GM19239 (cell line): ENCODE results near the gene CRHR2.
A peak's percentile ranks its signal among the peaks of the same experiment; 100 is the strongest.

ENCODE experiments used
- DNase-seq: peaks from one replicate; pipeline ENCODE4 v3.0.0; 2011; ENCODE audit warnings: low spot score; ENCODE audit not compliant: insufficient read length
- FAIRE-seq: peaks from 2 replicates; lab custom pipeline; 2011; peaks lifted over from hg19 to GRCh38; lab: Jason Lieb, UNC

Gene CRHR2

DNA sequence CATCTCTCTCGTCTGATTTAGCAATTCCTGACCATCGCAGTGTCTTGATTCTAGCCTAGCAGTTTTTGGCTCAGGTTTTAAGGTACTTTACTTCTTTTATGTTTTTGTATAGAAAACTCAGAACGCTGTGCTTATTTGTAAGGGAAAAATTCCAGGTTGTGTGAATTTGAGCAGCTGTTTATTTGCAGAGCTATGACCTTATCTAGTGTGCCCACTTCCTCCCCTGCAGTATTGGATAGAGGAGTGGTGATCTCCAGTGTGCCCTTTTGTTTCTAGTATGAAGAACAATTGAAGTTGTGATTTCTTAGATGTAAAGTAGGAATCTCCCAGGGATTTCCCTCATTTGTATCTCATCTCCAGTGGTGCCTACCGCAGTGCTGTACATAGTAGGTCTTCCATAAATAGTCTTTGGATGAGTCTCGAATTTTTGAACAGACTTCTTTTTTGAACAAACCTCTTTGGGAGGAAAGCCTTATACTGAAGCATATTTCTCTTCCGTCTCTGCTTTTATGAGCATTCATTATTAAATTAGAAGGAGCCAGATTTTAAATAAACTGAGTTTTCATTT, 47.5 kb downstream of the CRHR2 start:
- DNase-seq (no peak), FAIRE-seq (no peak)

DNA sequence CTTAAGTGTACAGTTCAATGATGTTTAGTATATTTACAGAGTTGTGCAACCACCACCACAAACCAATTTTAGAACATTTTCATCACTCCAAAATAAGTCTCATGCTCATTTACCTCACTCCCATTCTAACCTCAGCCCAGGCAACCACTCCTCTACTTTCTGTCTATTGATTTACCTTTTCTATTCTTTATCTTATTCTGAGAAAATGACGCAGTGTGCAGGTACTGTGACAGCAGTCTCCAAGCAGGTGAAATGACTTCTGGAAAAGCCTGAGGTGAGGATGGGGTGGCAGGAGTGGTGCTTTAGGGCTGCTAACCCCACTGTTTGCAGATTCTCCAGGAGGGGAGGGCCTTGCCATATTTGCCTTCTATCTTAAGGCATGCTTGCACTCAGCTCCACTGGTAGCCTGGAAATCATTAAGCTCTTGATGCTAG, 48.0 kb downstream of the CRHR2 start:
- FAIRE-seq (no peak), DNase-seq (no peak)

- no peak for DNase-seq
- no peak for FAIRE-seq
Observed at GRCh38 chr7:30633223-30633622, 49.0 kb downstream of the CRHR2 start.

GRCh38 chr7:30630986-30631385, 51.3 kb downstream of the CRHR2 start:
- FAIRE-seq (peak; percentile 52), DNase-seq (no peak)

GRCh38 chr7:30627026-30627425, 55.2 kb downstream of the CRHR2 start:
- DNase-seq (no peak), FAIRE-seq (no peak)

DNA sequence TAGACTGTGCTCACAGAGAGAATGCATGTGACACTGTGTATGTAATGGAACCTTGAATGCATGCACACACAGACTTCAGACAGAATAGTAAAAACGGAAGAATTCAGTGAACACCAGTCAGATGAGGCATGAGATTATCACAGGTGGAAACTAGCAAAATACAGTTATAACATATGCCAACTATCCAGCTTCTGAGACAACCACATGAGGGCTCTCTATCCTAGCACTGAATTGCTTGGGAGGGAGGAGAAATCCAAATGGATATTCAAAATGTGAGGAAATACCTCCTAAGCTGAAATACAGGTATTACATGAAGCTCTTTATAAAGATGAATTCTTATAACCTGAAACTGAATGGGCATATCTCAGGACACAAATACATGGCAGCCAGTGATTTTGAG, 57.0 kb downstream of the CRHR2 start:
- no peak for DNase-seq
- no peak for FAIRE-seq

GRCh38 chr7:30618961-30619360, 63.3 kb downstream of the CRHR2 start:
- FAIRE-seq: no peak
- no peak for DNase-seq

GRCh38 chr7:30618080-30618676, 64.1 kb downstream of the CRHR2 start:
- DNase-seq: no peak
- FAIRE-seq: no peak

DNA sequence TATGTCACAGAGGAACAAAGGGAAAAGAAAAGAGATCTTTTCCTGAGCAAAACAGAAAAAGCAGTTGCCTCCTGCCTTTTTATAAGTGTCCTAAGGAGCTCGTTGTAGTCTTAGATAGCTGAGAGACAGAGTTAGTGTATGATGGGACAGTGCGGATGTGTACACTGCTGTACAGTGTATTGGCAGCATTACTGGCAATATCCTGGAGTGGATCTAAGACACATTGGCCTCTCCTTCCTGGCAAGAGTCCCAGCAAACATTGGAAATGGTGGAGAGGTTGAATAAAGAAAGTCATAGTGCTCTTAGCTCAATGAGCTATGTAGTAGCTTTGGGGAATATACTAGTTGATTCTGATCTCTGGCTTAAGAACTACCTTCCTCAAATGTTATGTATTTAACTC, 64.9 kb downstream of the CRHR2 start:
- FAIRE-seq (no peak), DNase-seq (no peak)

- no peak for FAIRE-seq
Observed at GRCh38 chr7:30616318-30616717, 65.9 kb downstream of the CRHR2 start.

GRCh38 chr7:30613366-30614325, 68.6 kb downstream of the CRHR2 start:
- DNase-seq: no peak
- FAIRE-seq: no peak

More at GRCh38 chr7:30616318-30616717, 65.9 kb downstream of the CRHR2 start:
- DNase-seq: no peak

DNA sequence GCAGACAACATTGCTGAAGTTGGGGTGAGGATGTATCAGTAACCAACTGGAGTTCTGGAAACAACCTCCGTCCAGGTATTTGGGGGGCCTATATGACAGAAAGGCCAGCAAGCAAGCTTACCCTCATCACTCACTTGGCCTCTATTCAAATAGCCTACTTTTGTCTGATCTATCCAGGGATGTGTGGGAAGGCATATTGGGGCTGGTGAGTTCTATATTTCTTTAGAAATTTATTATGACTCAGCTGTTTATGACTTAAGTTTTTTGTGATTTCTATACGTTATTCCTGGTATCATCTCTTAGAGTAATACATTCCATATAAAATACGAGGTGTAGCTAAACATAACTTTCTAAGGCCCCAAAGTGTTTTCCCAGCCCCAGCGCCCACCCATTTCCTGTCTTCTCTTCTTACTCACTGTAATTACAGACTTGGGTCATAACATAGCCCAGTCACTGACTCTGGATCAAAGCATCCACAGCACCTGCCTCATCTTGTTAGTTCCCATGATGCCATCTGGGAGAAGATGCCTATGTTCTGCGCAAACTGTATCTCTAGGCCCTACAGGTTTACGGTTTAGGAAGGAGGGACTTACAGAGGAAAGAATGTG, 69.5 kb downstream of the CRHR2 start:
- DNase-seq (no peak), FAIRE-seq (no peak)

DNA sequence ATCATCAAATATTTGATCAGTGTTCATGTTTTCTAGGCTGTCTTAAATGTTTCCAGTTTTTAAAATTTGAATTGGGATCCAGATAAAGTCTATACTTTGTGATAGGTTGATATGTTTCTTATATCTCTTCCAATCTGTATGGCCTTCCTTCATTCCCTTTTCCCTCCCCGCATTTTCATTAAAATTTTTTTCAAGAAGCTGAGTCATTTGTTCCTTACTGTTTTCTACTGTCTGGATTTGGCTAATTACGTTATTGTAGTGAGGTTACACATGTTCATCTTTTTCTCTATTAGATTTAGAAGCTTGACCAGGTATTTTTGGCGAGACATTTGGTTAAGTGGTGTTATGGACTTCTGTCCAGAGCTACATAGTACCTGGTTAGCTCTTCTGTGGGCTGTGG, 76.4 kb downstream of the CRHR2 start:
- no peak for DNase-seq
- no peak for FAIRE-seq

- no peak for DNase-seq
- FAIRE-seq: no peak
Observed at GRCh38 chr7:30604901-30605300, 77.4 kb downstream of the CRHR2 start.
